NCI-H1105 treated with DMSO at 0.1 percent for 48 hours (cell line): Measurements from ENCODE around the gene GDAP2.
A peak's percentile ranks its signal among the peaks of the same experiment; 100 is the strongest.
"Not testable (repeated sequence)": the region's sequence is repeated elsewhere in the genome, so short reads cannot be mapped to it uniquely, and the experiment has no call there.

Source experiments
- DNase-seq: peaks from one replicate; lab custom pipeline; 2025; lab: John Stamatoyannopoulos, UW

GDAP2 gene

GRCh38 chr1:117929343-117930172 is at the start of gene GDAP2, which contains the start of gene WDR3:
Gene GDAP2 (minus strand): TSS chr1:117929621. CDS start chr1:117920357, 9,264 bp downstream.
Gene WDR3 (plus strand): TSS chr1:117929739. CDS start chr1:117933320, 3,581 bp downstream.
- DNase-seq, result peak; percentile 96

- DNase-seq, result no peak
Measured at GRCh38 chr1:117976381-117976780, 47.0 kb upstream of the GDAP2 start.

- DNase-seq, result no peak
Measured at GRCh38 chr1:117971777-117972176, 42.4 kb upstream of the GDAP2 start.

- DNase-seq, result no peak
Measured at GRCh38 chr1:117970252-117970651, 40.8 kb upstream of the GDAP2 start.

- DNase-seq, result peak; percentile 89
Measured at GRCh38 chr1:117967881-117968280, 38.5 kb upstream of the GDAP2 start.

GRCh38 chr1:117967477-117967876 is 38.1 kb upstream of the GDAP2 start:
- DNase-seq, result peak; percentile 57

GRCh38 chr1:117964290-117965038 is 35.0 kb upstream of the GDAP2 start:
- no peak for DNase-seq

GRCh38 chr1:117959364-117959763 is 29.9 kb upstream of the GDAP2 start:
- DNase-seq, result no peak

- no peak for DNase-seq
Measured at GRCh38 chr1:117952386-117952785, 23.0 kb upstream of the GDAP2 start.

GRCh38 chr1:117942293-117942692 is 12.9 kb upstream of the GDAP2 start:
- DNase-seq, result no peak

- no peak for DNase-seq
Measured at GRCh38 chr1:117933769-117934168, 4.3 kb upstream of the GDAP2 start.

GRCh38 chr1:117932576-117932975 is 3.2 kb upstream of the GDAP2 start:
- DNase-seq, result no peak

- no peak for DNase-seq
Measured at GRCh38 chr1:117930484-117930883, 1.1 kb upstream of the GDAP2 start.

- DNase-seq, result no peak
Measured at GRCh38 chr1:117930173-117930447, 689 bp upstream of the GDAP2 start.

GRCh38 chr1:117928881-117929342 is 509 bp downstream of the GDAP2 start:
- peak; percentile 53 for DNase-seq

- DNase-seq, result no peak
Measured at GRCh38 chr1:117925981-117926380, 3.4 kb downstream of the GDAP2 start.

GRCh38 chr1:117922717-117923116 is 6.7 kb downstream of the GDAP2 start:
- DNase-seq, result not testable (repeated sequence)

GRCh38 chr1:117921991-117922390 is 7.4 kb downstream of the GDAP2 start:
- no peak for DNase-seq

- no peak for DNase-seq
Measured at GRCh38 chr1:117919376-117919775, 10.0 kb downstream of the GDAP2 start.

- DNase-seq, result no peak
Measured at GRCh38 chr1:117911051-117911450, 18.4 kb downstream of the GDAP2 start.

GRCh38 chr1:117905019-117905418 is 24.4 kb downstream of the GDAP2 start:
- DNase-seq, result no peak

- DNase-seq, result no peak
Measured at GRCh38 chr1:117904485-117904884, 24.9 kb downstream of the GDAP2 start.

GRCh38 chr1:117902944-117903343 is 26.5 kb downstream of the GDAP2 start:
- no peak for DNase-seq
